Epithelial cell of proximal tubule (primary cell): ENCODE measurements around the gene APBB1. TPM values are rescaled to one million over a fixed set of nuclear protein-coding genes. Genes with fewer than 3 reads are reported as not detected.

Experiments
- DNase-seq: peaks from one replicate; pipeline ENCODE4 v3.0.0-alpha.2; 2011; ENCODE audit warnings: low read depth
- H3K4me3 ChIP-seq: 2 replicates; pipeline ENCODE4 v1.5.1; 2011; ENCODE audit warnings: low read depth, mild to moderate bottlenecking, low read length
- total RNA-seq: library from RNA; depleted of rRNA; stranded (reverse); fragments of >200 nt; gene quantifications from 2 replicates; pipeline ENCODE4 v1.2.3, GENCODE V29; 2015
- TF ChIP-seq, protein P1 (sequence below): conservative IDR thresholded peaks from 2 replicates; pipeline ENCODE4 v1.5.1; 2012; ENCODE audit warnings: low read depth, mild to moderate bottlenecking, low read length

The APBB1 gene
- total RNA-seq, 1 donor from 2014 or later = 24.7 TPM

DNA sequence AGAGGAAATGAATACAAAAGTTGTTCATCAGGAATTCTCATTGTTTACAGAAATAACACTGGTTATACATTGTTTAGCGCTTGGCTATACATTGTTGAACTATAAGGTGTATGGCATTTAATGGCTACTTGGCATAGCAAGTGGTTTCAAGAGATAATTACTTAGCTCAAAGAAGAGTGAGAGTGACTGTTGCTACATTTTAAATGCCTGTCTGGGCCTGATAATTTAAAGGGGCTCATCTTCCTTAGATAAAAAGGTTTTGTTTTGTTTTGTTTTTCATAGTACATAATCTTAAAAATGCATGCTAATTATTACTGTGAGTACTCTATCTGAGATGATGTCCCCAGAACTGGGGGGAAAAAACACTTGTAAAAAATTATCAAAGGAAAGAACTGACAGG lies 30.1 kb downstream of the APBB1 start:
- no peak overlapping the region for H3K4me3 ChIP-seq
- DNase-seq = no peak
- TF ChIP-seq, protein P1, sequence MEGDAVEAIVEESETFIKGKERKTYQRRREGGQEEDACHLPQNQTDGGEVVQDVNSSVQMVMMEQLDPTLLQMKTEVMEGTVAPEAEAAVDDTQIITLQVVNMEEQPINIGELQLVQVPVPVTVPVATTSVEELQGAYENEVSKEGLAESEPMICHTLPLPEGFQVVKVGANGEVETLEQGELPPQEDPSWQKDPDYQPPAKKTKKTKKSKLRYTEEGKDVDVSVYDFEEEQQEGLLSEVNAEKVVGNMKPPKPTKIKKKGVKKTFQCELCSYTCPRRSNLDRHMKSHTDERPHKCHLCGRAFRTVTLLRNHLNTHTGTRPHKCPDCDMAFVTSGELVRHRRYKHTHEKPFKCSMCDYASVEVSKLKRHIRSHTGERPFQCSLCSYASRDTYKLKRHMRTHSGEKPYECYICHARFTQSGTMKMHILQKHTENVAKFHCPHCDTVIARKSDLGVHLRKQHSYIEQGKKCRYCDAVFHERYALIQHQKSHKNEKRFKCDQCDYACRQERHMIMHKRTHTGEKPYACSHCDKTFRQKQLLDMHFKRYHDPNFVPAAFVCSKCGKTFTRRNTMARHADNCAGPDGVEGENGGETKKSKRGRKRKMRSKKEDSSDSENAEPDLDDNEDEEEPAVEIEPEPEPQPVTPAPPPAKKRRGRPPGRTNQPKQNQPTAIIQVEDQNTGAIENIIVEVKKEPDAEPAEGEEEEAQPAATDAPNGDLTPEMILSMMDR = no peak

DNA sequence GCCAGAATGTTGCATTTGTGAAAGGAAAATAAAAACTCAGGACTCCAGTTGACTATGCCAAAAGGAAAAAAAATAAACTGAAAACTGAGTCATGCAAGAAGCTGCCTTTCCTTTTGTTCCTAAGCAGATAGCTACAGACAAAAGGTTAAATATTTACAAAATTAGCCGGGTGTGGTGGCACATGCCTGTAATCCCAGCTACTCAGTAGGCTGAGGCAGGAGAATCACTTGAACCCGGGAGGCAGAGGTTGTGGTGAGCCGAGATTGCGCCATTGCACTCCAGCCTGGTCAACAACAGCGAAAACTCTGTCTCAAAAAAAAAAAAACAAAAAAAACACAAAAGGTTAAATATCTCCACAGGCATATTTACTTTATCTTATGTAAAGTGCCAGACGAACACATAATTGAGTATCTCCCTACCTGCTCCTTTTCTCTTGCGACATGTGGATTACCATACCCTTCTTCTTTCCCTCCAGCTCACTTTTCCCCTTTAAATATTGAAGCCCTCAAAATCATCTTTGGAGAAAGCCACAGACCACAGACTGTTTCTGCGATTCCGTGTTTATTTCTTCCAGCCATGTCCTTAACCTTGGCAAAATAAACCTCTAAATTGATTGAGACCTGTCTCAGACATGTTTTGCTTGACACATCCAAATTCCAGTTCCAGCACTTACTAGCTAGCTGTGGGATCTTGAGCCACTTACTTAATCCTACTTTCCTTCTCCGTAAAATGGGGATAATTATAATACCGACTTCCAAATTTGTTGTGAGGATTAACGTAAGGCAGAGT lies 30.9 kb downstream of the APBB1 start:
- no peak overlapping the region for H3K4me3 ChIP-seq
- TF ChIP-seq, protein P1 = no peak
- peak; percentile 74 for DNase-seq

- TF ChIP-seq, protein P1 = no peak
- H3K4me3 ChIP-seq = no peak overlapping the region
- no peak for DNase-seq
These were observed 33.7 kb downstream of the APBB1 start for GRCh38 chr11:6385046-6385777.

DNA sequence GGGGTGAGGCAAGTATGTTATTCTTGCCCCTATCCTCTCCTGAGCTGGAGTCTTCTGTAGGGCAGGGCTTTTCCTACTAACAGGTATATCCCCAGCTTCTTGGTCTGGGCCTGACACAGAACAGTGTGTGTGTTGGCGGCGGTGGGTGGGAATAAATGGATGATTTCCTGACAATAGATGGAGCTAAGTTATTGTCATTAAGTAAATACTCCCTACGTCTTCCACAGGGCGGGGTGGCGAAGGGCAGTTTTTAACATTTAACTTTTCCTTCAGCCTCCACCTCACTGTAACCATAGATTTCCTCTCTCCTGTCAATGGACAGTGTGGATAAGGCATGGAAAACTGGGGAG lies 40.3 kb downstream of the APBB1 start:
- H3K4me3 ChIP-seq = no peak overlapping the region
- no peak for DNase-seq
- TF ChIP-seq, protein P1 = no peak

DNA sequence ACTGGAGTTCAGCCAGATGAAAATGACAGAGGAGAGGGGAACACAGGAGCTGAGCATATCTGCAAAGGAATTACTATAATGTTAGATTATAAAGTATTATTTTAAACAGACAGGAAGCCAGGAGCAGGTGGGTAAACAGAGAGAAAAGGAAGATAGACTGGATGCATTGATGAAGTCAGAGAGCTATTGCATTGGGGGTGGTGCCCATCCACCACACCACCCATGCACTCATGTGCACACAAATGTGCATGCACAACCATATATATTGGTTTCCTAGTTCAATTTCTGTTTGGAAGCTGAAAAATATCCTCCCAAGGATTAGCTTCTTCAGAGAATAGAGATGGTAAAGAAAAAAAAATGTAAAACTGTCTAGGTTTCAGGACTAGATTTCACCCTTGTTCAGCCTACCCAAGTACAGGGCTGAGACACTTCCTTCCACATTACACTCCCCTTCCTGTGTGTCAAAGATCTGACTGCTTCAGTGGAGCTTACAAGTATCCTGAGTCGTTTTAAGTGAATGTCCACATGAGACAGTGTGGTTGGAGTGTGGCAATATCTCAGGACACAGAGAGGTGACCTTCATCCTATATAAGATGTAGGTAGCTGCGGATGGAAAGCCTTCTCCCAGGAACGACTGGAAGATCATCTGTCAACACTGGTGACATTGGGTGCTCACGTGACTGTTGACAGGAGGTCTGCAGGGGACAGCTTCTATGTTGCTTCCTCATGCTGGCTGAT lies 40.8 kb downstream of the APBB1 start:
- no peak for DNase-seq
- TF ChIP-seq, protein P1 = no peak

DNA sequence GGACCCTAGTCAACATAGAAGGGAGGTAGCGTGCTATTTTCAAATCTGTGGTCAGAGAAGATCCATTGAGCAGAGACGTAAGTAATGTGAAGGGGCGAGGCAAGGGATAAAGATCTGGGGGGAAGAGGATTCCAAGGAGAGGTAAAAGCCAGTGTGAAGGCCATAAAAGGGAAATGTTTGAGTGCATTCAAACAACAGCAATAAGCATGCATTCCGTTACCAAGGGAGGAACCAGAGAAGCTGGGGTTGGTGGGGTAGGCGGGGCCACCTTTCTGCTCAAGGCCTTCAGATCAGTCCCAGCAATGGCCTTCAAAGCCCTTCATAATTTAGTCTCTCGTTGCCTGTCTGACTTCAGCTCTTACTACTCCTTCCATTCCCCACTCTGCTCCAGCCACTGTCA lies 47.1 kb downstream of the APBB1 start:
- no peak overlapping the region for H3K4me3 ChIP-seq
- DNase-seq = no peak
- TF ChIP-seq, protein P1 = no peak

More for the DNA sequence above, 40.8 kb downstream of the APBB1 start:
- H3K4me3 ChIP-seq = no peak overlapping the region
